ENCODE results near the gene PRPF18.

PRPF18 gene

DNA sequence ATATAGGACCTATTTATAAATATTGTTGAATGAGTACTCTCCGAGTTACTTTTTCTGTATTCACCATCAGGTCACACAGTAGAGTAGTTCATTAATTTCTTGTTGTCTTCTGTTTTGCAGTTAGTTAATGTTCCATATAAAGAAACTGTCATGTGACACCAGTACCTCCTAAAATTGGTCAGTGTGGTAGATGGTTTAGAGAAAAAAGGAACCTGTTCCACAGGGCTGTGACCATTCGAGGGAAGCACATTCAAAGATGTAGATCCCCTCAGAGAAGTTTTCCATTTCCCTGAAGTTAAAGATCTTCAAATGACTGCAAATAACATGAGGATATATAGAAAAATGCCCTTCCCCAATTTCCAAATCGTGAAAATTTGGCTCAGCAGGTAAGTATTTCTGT is 45.7 kb downstream of the PRPF18 start:
- DNase-seq (ENCODE audit: extremely low spot score) = no peak
- ChIA-PET POLR2A (no interaction called here), CTCF (no interaction called here)
- no peak for TF ChIP-seq ZNF384 (IDR thresholded peaks at IDR 0.05)
- TF ChIP-seq CTBP1 (IDR thresholded peaks at IDR 0.05; ENCODE audit: borderline replicate concordance) = no peak
- no peak for TF ChIP-seq TARDBP (IDR thresholded peaks at IDR 0.05)
- TF ChIP-seq ELF4 (IDR thresholded peaks at IDR 0.05) = no peak
- no peak for TF ChIP-seq HDGF (IDR thresholded peaks at IDR 0.05; ENCODE audit: borderline replicate concordance)
- TF ChIP-seq SUZ12 (IDR thresholded peaks at IDR 0.05) = no peak
- no peak for TF ChIP-seq L3MBTL2 (conservative IDR thresholded peaks at IDR 0.05)
- TF ChIP-seq ARNT (IDR thresholded peaks at IDR 0.05) = no peak
- TF ChIP-seq FOXK2 (IDR thresholded peaks at IDR 0.05) = no peak
- TF ChIP-seq LEF1 (IDR thresholded peaks at IDR 0.05; ENCODE audit: borderline replicate concordance) = no peak
- no peak for TF ChIP-seq FOXM1 (IDR thresholded peaks at IDR 0.05; ENCODE audit: borderline replicate concordance)
- TF ChIP-seq, protein P1, sequence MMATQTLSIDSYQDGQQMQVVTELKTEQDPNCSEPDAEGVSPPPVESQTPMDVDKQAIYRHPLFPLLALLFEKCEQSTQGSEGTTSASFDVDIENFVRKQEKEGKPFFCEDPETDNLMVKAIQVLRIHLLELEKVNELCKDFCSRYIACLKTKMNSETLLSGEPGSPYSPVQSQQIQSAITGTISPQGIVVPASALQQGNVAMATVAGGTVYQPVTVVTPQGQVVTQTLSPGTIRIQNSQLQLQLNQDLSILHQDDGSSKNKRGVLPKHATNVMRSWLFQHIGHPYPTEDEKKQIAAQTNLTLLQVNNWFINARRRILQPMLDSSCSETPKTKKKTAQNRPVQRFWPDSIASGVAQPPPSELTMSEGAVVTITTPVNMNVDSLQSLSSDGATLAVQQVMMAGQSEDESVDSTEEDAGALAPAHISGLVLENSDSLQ (IDR thresholded peaks at IDR 0.05) = no peak
- TF ChIP-seq SP1 (IDR thresholded peaks at IDR 0.05) = no peak
- TF ChIP-seq FOXA1 (IDR thresholded peaks at IDR 0.05) = no peak
- no peak for TF ChIP-seq BHLHE40 (IDR thresholded peaks at IDR 0.05; ENCODE audit: borderline replicate concordance)
- no peak for TF ChIP-seq NFRKB (IDR thresholded peaks at IDR 0.05)

DNA sequence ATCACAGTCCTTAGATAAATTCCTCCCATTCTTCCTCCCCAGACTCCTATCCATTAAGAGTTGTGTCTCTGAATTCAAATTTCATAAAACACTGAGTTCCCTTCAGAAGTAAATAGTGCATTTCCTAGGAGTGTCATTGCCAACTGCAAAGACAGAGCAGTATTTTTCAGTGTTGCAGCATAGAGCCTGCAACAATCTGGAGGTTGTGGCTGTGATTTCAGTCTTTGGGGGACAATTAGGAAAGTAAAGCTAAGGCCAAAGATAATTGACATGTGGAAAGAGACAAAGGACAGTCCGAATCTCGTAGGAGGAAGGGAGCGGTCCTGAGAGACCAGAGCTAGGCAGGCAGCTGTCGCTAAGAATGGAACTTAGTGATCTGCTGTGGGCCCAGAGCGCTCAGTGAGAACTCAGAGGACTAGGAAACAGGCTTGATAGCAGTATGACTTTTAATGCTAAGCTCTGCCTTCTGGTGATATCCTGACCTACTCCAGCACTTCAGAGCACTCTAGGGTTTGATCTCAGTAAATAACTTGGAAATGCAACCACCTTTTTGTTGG is 46.2 kb downstream of the PRPF18 start:
- ChIA-PET POLR2A (no interaction called here), CTCF (no interaction called here)
- no peak for DNase-seq (ENCODE audit: extremely low spot score)
- TF ChIP-seq ZNF384 (IDR thresholded peaks at IDR 0.05) (no peak), FOXK2 (IDR thresholded peaks at IDR 0.05) (no peak), FOXA1 (IDR thresholded peaks at IDR 0.05) (no peak), NFRKB (IDR thresholded peaks at IDR 0.05) (no peak), LEF1 (IDR thresholded peaks at IDR 0.05; ENCODE audit: borderline replicate concordance) (no peak), FOXM1 (IDR thresholded peaks at IDR 0.05; ENCODE audit: borderline replicate concordance) (no peak), ELF4 (IDR thresholded peaks at IDR 0.05) (no peak), SUZ12 (IDR thresholded peaks at IDR 0.05) (no peak), L3MBTL2 (conservative IDR thresholded peaks at IDR 0.05) (no peak), BHLHE40 (IDR thresholded peaks at IDR 0.05; ENCODE audit: borderline replicate concordance) (no peak), HDGF (IDR thresholded peaks at IDR 0.05; ENCODE audit: borderline replicate concordance) (no peak), TARDBP (IDR thresholded peaks at IDR 0.05) (no peak), SP1 (IDR thresholded peaks at IDR 0.05) (no peak), CTBP1 (IDR thresholded peaks at IDR 0.05; ENCODE audit: borderline replicate concordance) (no peak), ARNT (IDR thresholded peaks at IDR 0.05) (no peak)
- TF ChIP-seq, protein P1 (IDR thresholded peaks at IDR 0.05) = no peak

DNA sequence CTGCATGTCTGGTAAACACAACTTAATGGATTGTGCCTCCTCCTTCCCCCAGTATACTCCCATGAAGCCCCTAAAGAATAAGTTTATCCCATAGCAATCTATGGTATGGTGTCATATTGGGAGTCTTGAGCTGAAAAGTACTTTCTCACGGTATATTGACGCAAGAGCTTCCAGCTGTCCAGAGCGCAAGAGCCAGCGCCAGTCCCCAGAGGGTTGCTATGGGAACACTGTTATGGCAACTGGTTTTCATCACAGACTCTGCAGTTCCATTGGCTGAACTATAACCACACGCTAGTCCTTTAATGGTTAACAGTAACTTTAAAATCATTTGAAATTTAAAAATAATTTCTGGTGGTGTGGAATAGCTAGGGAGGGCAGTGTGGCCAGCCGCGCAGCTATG is 46.9 kb downstream of the PRPF18 start:
- CTCF ChIA-PET = no interaction called here
- DNase-seq (ENCODE audit: extremely low spot score) = no peak
- no peak for TF ChIP-seq ARNT (IDR thresholded peaks at IDR 0.05)
- TF ChIP-seq CTBP1 (IDR thresholded peaks at IDR 0.05; ENCODE audit: borderline replicate concordance) = no peak
- no peak for TF ChIP-seq SP1 (IDR thresholded peaks at IDR 0.05)
- TF ChIP-seq ZNF384 (IDR thresholded peaks at IDR 0.05) = no peak
- TF ChIP-seq NFRKB (IDR thresholded peaks at IDR 0.05) = no peak
- TF ChIP-seq L3MBTL2 (conservative IDR thresholded peaks at IDR 0.05) = no peak
- TF ChIP-seq HDGF (IDR thresholded peaks at IDR 0.05; ENCODE audit: borderline replicate concordance) = no peak
- no peak for TF ChIP-seq FOXM1 (IDR thresholded peaks at IDR 0.05; ENCODE audit: borderline replicate concordance)
- no peak for TF ChIP-seq TARDBP (IDR thresholded peaks at IDR 0.05)
- TF ChIP-seq FOXK2 (IDR thresholded peaks at IDR 0.05) = no peak
- no peak for TF ChIP-seq BHLHE40 (IDR thresholded peaks at IDR 0.05; ENCODE audit: borderline replicate concordance)
- TF ChIP-seq SUZ12 (IDR thresholded peaks at IDR 0.05) = no peak
- no peak for TF ChIP-seq LEF1 (IDR thresholded peaks at IDR 0.05; ENCODE audit: borderline replicate concordance)
- no peak for TF ChIP-seq ELF4 (IDR thresholded peaks at IDR 0.05)
- TF ChIP-seq FOXA1 (IDR thresholded peaks at IDR 0.05) = no peak
- TF ChIP-seq, protein P1 (IDR thresholded peaks at IDR 0.05) = no peak
- POLR2A ChIA-PET = no interaction called here

DNA sequence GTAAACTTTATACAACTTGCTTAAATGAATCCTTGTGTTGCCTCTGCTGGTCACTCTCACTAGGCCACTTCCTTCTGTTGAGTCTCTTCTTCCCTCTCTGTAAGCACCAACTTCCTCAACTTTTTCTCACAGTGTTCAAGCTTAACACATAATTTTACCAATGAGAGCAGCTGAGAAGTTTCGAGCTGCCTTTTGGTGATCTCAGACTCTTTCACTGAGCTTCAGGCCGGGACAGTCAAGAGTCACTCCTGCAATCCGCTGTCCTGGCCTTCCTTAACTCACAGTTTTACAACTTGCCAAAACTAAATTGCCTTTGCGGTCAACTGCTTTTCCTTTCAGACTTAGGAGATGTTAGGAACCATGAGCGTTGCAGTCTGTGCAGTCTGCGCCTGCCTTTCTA is 47.4 kb downstream of the PRPF18 start:
- CTCF ChIA-PET = no interaction called here
- TF ChIP-seq NFRKB (IDR thresholded peaks at IDR 0.05) = no peak
- no peak for TF ChIP-seq SP1 (IDR thresholded peaks at IDR 0.05)
- no peak for TF ChIP-seq BHLHE40 (IDR thresholded peaks at IDR 0.05; ENCODE audit: borderline replicate concordance)
- no peak for TF ChIP-seq LEF1 (IDR thresholded peaks at IDR 0.05; ENCODE audit: borderline replicate concordance)
- TF ChIP-seq ARNT (IDR thresholded peaks at IDR 0.05) = no peak
- no peak for TF ChIP-seq TARDBP (IDR thresholded peaks at IDR 0.05)
- TF ChIP-seq ELF4 (IDR thresholded peaks at IDR 0.05) = no peak
- no peak for TF ChIP-seq HDGF (IDR thresholded peaks at IDR 0.05; ENCODE audit: borderline replicate concordance)
- TF ChIP-seq, protein P1 (IDR thresholded peaks at IDR 0.05) = no peak
- TF ChIP-seq SUZ12 (IDR thresholded peaks at IDR 0.05) = no peak
- no peak for TF ChIP-seq FOXM1 (IDR thresholded peaks at IDR 0.05; ENCODE audit: borderline replicate concordance)
- POLR2A ChIA-PET = no interaction called here
- no peak for DNase-seq (ENCODE audit: extremely low spot score)

DNA sequence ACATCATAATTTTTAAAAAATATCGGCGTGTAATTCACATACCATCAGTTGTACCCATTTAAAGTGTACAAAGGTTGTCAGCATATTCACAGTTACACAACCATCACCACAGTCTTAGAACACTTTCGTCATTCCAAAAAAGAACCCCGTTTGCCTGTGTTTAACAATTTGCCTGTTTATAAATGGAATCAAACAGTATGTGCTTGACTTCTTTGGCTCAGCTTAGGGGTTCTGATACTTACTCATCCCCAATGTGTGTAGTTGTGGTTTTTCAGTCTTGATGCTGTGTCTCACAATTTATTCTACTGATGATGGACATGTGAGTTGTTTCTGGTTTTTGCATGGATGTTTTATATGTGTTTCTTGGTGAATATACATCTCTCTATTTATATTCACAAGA is 50.0 kb downstream of the PRPF18 start:
- POLR2A ChIA-PET = no interaction called here
- no peak for DNase-seq (ENCODE audit: extremely low spot score)
- CTCF ChIA-PET = no interaction called here
- TF ChIP-seq BHLHE40 (IDR thresholded peaks at IDR 0.05; ENCODE audit: borderline replicate concordance) = no peak
- TF ChIP-seq L3MBTL2 (conservative IDR thresholded peaks at IDR 0.05) = no peak
- TF ChIP-seq ELF4 (IDR thresholded peaks at IDR 0.05) = no peak
